Stimulated activated naive CD8-positive, alpha-beta T cell treated with anti-CD3 and anti-CD28 coated beads, Interleukin-15, Interleukin-2, amounts not matched to agents 100 ng/mL and 50 ng/mL, for 24 hours (primary cell): ENCODE results near the gene SLC35A2.
"Not testable (repeated sequence)": the region's sequence is repeated elsewhere in the genome, so short reads cannot be mapped to it uniquely, and the experiment has no call there.

Experiments
- H3K27ac Mint-ChIP-seq: one replicate; pipeline ENCODE4 v1.8.0; 2021; ENCODE audit warnings: mild to moderate bottlenecking, mixed read lengths
- H3K27me3 Mint-ChIP-seq: one replicate; pipeline ENCODE4 v1.8.0; 2021; ENCODE audit warnings: mixed read lengths
- H3K36me3 Mint-ChIP-seq: one replicate; pipeline ENCODE4 v1.8.0; 2021; ENCODE audit warnings: low read depth, mixed read lengths
- H3K4me1 Mint-ChIP-seq: one replicate; pipeline ENCODE4 v1.8.0; 2021; ENCODE audit warnings: low read depth, mixed read lengths
- H3K4me3 Mint-ChIP-seq: one replicate; pipeline ENCODE4 v1.8.0; 2021; ENCODE audit warnings: mild to moderate bottlenecking, mixed read lengths
- H3K9me3 Mint-ChIP-seq: one replicate; pipeline ENCODE4 v1.8.0; 2021; ENCODE audit warnings: mixed read lengths

Gene SLC35A2

GRCh38 chrX:48864210-48864609 is 47.2 kb downstream of the SLC35A2 start:
- Mint-ChIP-seq H3K27me3 (no peaks in the 10 kb centered on the region), H3K9me3 (no peaks in the 10 kb centered on the region), H3K4me1 (no peaks in the 10 kb centered on the region), H3K36me3 (no peaks in the 10 kb centered on the region), H3K27ac (no peak overlapping the region), H3K4me3 (no peak overlapping the region)

GRCh38 chrX:48854898-48855297 is 56.5 kb downstream of the SLC35A2 start:
- H3K27ac Mint-ChIP-seq: no peak overlapping the region
- no peaks in the 10 kb centered on the region for H3K4me1 Mint-ChIP-seq

GRCh38 chrX:48854121-48854804 is 57.2 kb downstream of the SLC35A2 start:
- H3K4me3 Mint-ChIP-seq, H3K27me3 Mint-ChIP-seq, H3K27ac Mint-ChIP-seq, H3K36me3 Mint-ChIP-seq, H3K4me1 Mint-ChIP-seq, H3K9me3 Mint-ChIP-seq: not testable (repeated sequence)

More at GRCh38 chrX:48854898-48855297, 56.5 kb downstream of the SLC35A2 start:
- H3K27me3 Mint-ChIP-seq: peaks cover 3% of the 10 kb centered on the region
- no peaks in the 10 kb centered on the region for H3K9me3 Mint-ChIP-seq
- H3K36me3 Mint-ChIP-seq: no peaks in the 10 kb centered on the region
- no peak overlapping the region for H3K4me3 Mint-ChIP-seq

GRCh38 chrX:48853494-48853893 is 58.0 kb downstream of the SLC35A2 start:
- H3K9me3 Mint-ChIP-seq, H3K4me1 Mint-ChIP-seq, H3K36me3 Mint-ChIP-seq, H3K4me3 Mint-ChIP-seq, H3K27ac Mint-ChIP-seq, H3K27me3 Mint-ChIP-seq: not testable (repeated sequence)
